ENCODE data around the gene NDUFA11.

Gene NDUFA11

GRCh38 chr19:5932146-5932545 is 28.6 kb upstream of the NDUFA11 start:
- no peak for DNase-seq

GRCh38 chr19:5931251-5931650 is 27.7 kb upstream of the NDUFA11 start:
- no peak for DNase-seq

GRCh38 chr19:5929625-5930024 is 26.0 kb upstream of the NDUFA11 start:
- DNase-seq = no peak

GRCh38 chr19:5929179-5929578 is 25.6 kb upstream of the NDUFA11 start:
- DNase-seq = no peak

GRCh38 chr19:5927441-5927821 is 23.8 kb upstream of the NDUFA11 start:
- DNase-seq = no peak

- DNase-seq = no peak
Observed at GRCh38 chr19:5926641-5927440, 23.3 kb upstream of the NDUFA11 start.

GRCh38 chr19:5925830-5926427 is 22.3 kb upstream of the NDUFA11 start:
- DNase-seq = no peak

GRCh38 chr19:5923356-5923755 is 19.8 kb upstream of the NDUFA11 start:
- no peak for DNase-seq

GRCh38 chr19:5922161-5922545 is 18.6 kb upstream of the NDUFA11 start:
- no peak for DNase-seq

- DNase-seq = no peak
Observed at GRCh38 chr19:5921516-5922160, 18.0 kb upstream of the NDUFA11 start.

GRCh38 chr19:5918463-5919079 is 15.0 kb upstream of the NDUFA11 start:
- DNase-seq = no peak

- DNase-seq = no peak
Observed at GRCh38 chr19:5917431-5918107, 14.0 kb upstream of the NDUFA11 start.

GRCh38 chr19:5916181-5916708 is 12.7 kb upstream of the NDUFA11 start:
- no peak for DNase-seq

GRCh38 chr19:5915782-5916165 is 12.2 kb upstream of the NDUFA11 start:
- no peak for DNase-seq

- no peak for DNase-seq
Observed at GRCh38 chr19:5914946-5915781, 11.6 kb upstream of the NDUFA11 start.

- DNase-seq = no peak
Observed at GRCh38 chr19:5914358-5914774, 10.8 kb upstream of the NDUFA11 start.

GRCh38 chr19:5913739-5914357 is 10.3 kb upstream of the NDUFA11 start, which contains the start of gene CAPS:
CAPS (plus strand) TSS chr19:5914254; CDS start chr19:5914407, 153 bp downstream.
- no peak for DNase-seq

- DNase-seq = no peak
Observed at GRCh38 chr19:5911366-5911765, 7.8 kb upstream of the NDUFA11 start.

GRCh38 chr19:5910638-5910907 is 7.0 kb upstream of the NDUFA11 start:
- no peak for DNase-seq

- DNase-seq = no peak
Observed at GRCh38 chr19:5908773-5909442, 5.3 kb upstream of the NDUFA11 start.

GRCh38 chr19:5907241-5907640 is 3.7 kb upstream of the NDUFA11 start:
- no peak for DNase-seq

Data from NCI-H187 treated with DMSO at 0.1 percent for 48 hours (cell line).